H1 (cell line): Measurements from ENCODE around the gene DLG1. TPM values are rescaled to one million over a fixed set of nuclear protein-coding genes. Genes with fewer than 3 reads are reported as not detected.

Experiments used
- CTCF ChIA-PET: fragments of 300-600 bp; sonication (Branson Sonifier 250); formaldehyde crosslinking; loops from one replicate; lab custom pipeline; 2021; ENCODE audit not compliant: partially characterized antibody; lab: Charles Lee
- POLR2A ChIA-PET: fragments of 300-600 bp; sonication (Branson Sonifier 250); formaldehyde crosslinking; loops from one replicate; lab custom pipeline; 2021; ENCODE audit warnings: inconsistent platforms; ENCODE audit not compliant: partially characterized antibody; lab: Charles Lee
- DNase-seq, 2 experiments: peaks; one replicate each; pipeline versions ENCODE4 v3.0.0 to v3.0.0-alpha.2; 2010 to 2022; ENCODE audit warnings: low spot score in 2 of 2, low read depth in 1 of 2, mixed read lengths in 1 of 2
- FAIRE-seq: peaks from 2 replicates; lab custom pipeline; 2011; peaks lifted over from hg19 to GRCh38; lab: Jason Lieb, UNC
- H2AFZ ChIP-seq: 2 replicates; pipeline ENCODE4 v1.8.1; 2012; ENCODE audit warnings: low read length, inconsistent platforms
- H2AK5ac ChIP-seq: 2 replicates; pipeline ENCODE4 v1.6.1; 2013; ENCODE audit warnings: low read depth, low read length
- H2BK120ac ChIP-seq: replicated peaks from 2 replicates; pipeline ENCODE3; 2013; ENCODE audit warnings: low read depth, low read length, inconsistent platforms
- H2BK12ac ChIP-seq: 2 replicates; pipeline ENCODE4 v1.6.1; 2013; ENCODE audit warnings: low read depth, low read length
- H2BK15ac ChIP-seq: 2 replicates; pipeline ENCODE4 v1.6.1; 2013; ENCODE audit warnings: low read length
- H2BK20ac ChIP-seq: 2 replicates; pipeline ENCODE4 v1.6.1; 2013; ENCODE audit warnings: low read length
- H2BK5ac ChIP-seq: 2 replicates; pipeline ENCODE4 v1.6.1; 2013; ENCODE audit warnings: low read depth, low read length
- H3K14ac ChIP-seq: 2 replicates; pipeline ENCODE4 v1.6.1; 2013; ENCODE audit warnings: inconsistent platforms; ENCODE audit not compliant: insufficient read length
- H3K18ac ChIP-seq: 2 replicates; pipeline ENCODE4 v1.6.1; 2013; ENCODE audit warnings: low read length; ENCODE audit errors: extremely low read depth
- H3K23ac ChIP-seq: 2 replicates; pipeline ENCODE4 v1.6.1; 2013; ENCODE audit warnings: inconsistent platforms; ENCODE audit not compliant: insufficient read length
- H3K23me2 ChIP-seq: 2 replicates; pipeline ENCODE4 v1.6.1; 2013; ENCODE audit warnings: low read depth, low read length
- H3K27ac ChIP-seq: 2 replicates; pipeline ENCODE4 v1.6.1; 2011; ENCODE audit warnings: low read depth, low read length, inconsistent platforms
- H3K27me3 ChIP-seq, 4 experiments: replicated peaks in 1 of 4; 1 replicate in 1 of 4; 2 replicates in 3 of 4; pipeline versions ENCODE4 v1.6.1 to v1.8.1; 2011 to 2013; ENCODE audit warnings: low read length in 3 of 4, mild to moderate bottlenecking in 3 of 4, inconsistent platforms in 2 of 4, mixed read lengths in 2 of 4, moderate library complexity in 1 of 4; ENCODE audit not compliant: control insufficient read depth in 3 of 4, insufficient read depth in 3 of 4; ENCODE audit errors: extremely low read depth in 1 of 4
- H3K36me3 ChIP-seq, 4 experiments: 2 replicates each; pipeline versions ENCODE4 v1.6.1 to v1.8.1; 2011 to 2013; ENCODE audit warnings: mild to moderate bottlenecking in 4 of 4, low read length in 3 of 4, moderate library complexity in 2 of 4, control low read depth in 1 of 4, inconsistent platforms in 1 of 4; ENCODE audit not compliant: insufficient read depth in 4 of 4, control insufficient read depth in 2 of 4
- H3K4ac ChIP-seq: replicated peaks from 2 replicates; pipeline ENCODE3; 2013; ENCODE audit warnings: low read length, low read depth, mixed read lengths, inconsistent platforms; ENCODE audit not compliant: insufficient read length
- H3K4me1 ChIP-seq, 4 experiments: replicated peaks in 1 of 4; 1 replicate in 1 of 4; 2 replicates in 3 of 4; pipeline versions ENCODE4 v1.6.1 to v1.8.1; 2011 to 2013; ENCODE audit warnings: low read length in 3 of 4, inconsistent platforms in 2 of 4, mixed read lengths in 1 of 4; ENCODE audit not compliant: insufficient read depth in 4 of 4, control insufficient read depth in 3 of 4
- H3K4me2 ChIP-seq, 2 experiments: 2 replicates each; pipeline versions ENCODE4 v1.6.1 to v1.8.1; 2011 to 2013; ENCODE audit warnings: low read depth in 2 of 2, low read length in 2 of 2, control low read depth in 1 of 2, inconsistent platforms in 1 of 2, mild to moderate bottlenecking in 1 of 2; ENCODE audit not compliant: insufficient read depth in 1 of 2
- H3K4me3 ChIP-seq, 4 experiments: fragments of 200-600, 300-600 bp in 1 of 4; sonication (generic), shearing (Covaris generic), sonication (Bioruptor Twin) in 1 of 4; 2 replicates each; pipeline versions ENCODE4 v1.5.1 to v1.8.1; 2011 to 2016; ENCODE audit warnings: low read length in 4 of 4, low read depth in 3 of 4, control low read depth in 2 of 4, inconsistent platforms in 2 of 4, mild to moderate bottlenecking in 2 of 4, mixed read lengths in 1 of 4, moderate library complexity in 1 of 4; ENCODE audit not compliant: insufficient read depth in 2 of 4; ENCODE audit errors: extremely low read depth in 1 of 4
- H3K56ac ChIP-seq: replicated peaks from 2 replicates; pipeline ENCODE3; 2013; ENCODE audit warnings: low read depth, mild to moderate bottlenecking, mixed read lengths, low read length, inconsistent platforms; ENCODE audit not compliant: insufficient read length
- H3K79me1 ChIP-seq: 2 replicates; pipeline ENCODE4 v1.6.1; 2013; ENCODE audit warnings: low read depth, low read length, control low read depth
- H3K79me2 ChIP-seq, 2 experiments: 2 replicates each; pipeline versions ENCODE4 v1.6.1 to v1.8.1; 2012 to 2013; ENCODE audit warnings: low read length in 2 of 2, mild to moderate bottlenecking in 2 of 2, inconsistent platforms in 1 of 2; ENCODE audit not compliant: insufficient read depth in 2 of 2, control insufficient read depth in 1 of 2
- H3K9ac ChIP-seq, 4 experiments: replicated peaks in 1 of 4; 1 replicate in 1 of 4; 2 replicates in 3 of 4; pipeline versions ENCODE4 v1.6.1 to v1.8.1; 2011 to 2013; ENCODE audit warnings: low read depth in 3 of 4, low read length in 3 of 4, control low read depth in 2 of 4, mild to moderate bottlenecking in 2 of 4, moderate library complexity in 2 of 4, inconsistent platforms in 1 of 4; ENCODE audit errors: extremely low read depth in 1 of 4
- H3K9me3 ChIP-seq, 2 experiments: 2 replicates each; pipeline versions ENCODE4 v1.6.1 to v1.8.1; 2012 to 2013; ENCODE audit warnings: mild to moderate bottlenecking in 2 of 2, moderate library complexity in 2 of 2, control low read depth in 1 of 2, inconsistent platforms in 1 of 2, low read depth in 1 of 2, low read length in 1 of 2, mixed read lengths in 1 of 2; ENCODE audit not compliant: insufficient read depth in 2 of 2
- H4K20me1 ChIP-seq, 2 experiments: replicated peaks in 1 of 2; 2 replicates each; pipeline versions ENCODE3 to v1.8.1; 2011 to 2013; ENCODE audit warnings: inconsistent platforms in 2 of 2, low read length in 2 of 2, mild to moderate bottlenecking in 1 of 2; ENCODE audit not compliant: insufficient read depth in 2 of 2, control insufficient read depth in 1 of 2
- H4K5ac ChIP-seq: 2 replicates; pipeline ENCODE4 v1.6.1; 2013; ENCODE audit warnings: low read length, low read depth, mixed read lengths, inconsistent platforms; ENCODE audit not compliant: insufficient read length
- H4K8ac ChIP-seq: 2 replicates; pipeline ENCODE4 v1.8.0; 2013; ENCODE audit warnings: mild to moderate bottlenecking, moderate library complexity, low read length, inconsistent platforms; ENCODE audit not compliant: insufficient read depth; ENCODE audit errors: extremely low read depth
- H4K91ac ChIP-seq: replicated peaks from 2 replicates; pipeline ENCODE3; 2013; ENCODE audit warnings: low read length, mixed read lengths, inconsistent platforms; ENCODE audit not compliant: insufficient read length
- WGBS, 2 experiments: shearing (Covaris generic) in 1 of 2; methylation state at CpG; one replicate each; pipeline versions ENCODE4 v1.1.6 to v1.1.7; 2013 to 2015; ENCODE audit warnings: low lambda C conversion rate in 2 of 2, mixed read lengths in 2 of 2, inconsistent platforms in 1 of 2, low coverage in 1 of 2, missing lambda C conversion rate in 1 of 2; ENCODE audit not compliant: insufficient replicate concordance in 2 of 2, insufficient coverage in 1 of 2, insufficient read length in 1 of 2; ENCODE audit errors: extremely low coverage in 1 of 2, missing lambda C conversion rate in 1 of 2; 5-methylcytosine and 5-hydroxymethylcytosine counted together
- polyA plus RNA-seq, 7 experiments: library from polyadenylated mRNA; depleted of rRNA in 3 of 7; stranded (reverse) in 5 of 7; unstranded in 2 of 7; fragments of >200 nt in 5 of 7; fragments of 200-250 nt in 2 of 7; gene quantifications; 1 replicate in 5 of 7; 2 replicates in 1 of 7; 4 replicates in 1 of 7; pipeline versions ENCODE4 v1.2.1 to v1.2.3, GENCODE V29; 2011 to 2013; ENCODE audit warnings: missing spikeins in 2 of 7, mixed read lengths in 2 of 7
- total RNA-seq: library from RNA; stranded (reverse); fragmentation: NEBNext Ultra II Directional; extraction: Animal tissue kit (Norgen Biotek cat#: 25700); gene quantifications from 2 replicates; pipeline ENCODE4 v1.2.1, GENCODE V29; 2021

DLG1 gene
- total and polyA plus RNA-seq, 2 of the 8 experiments (the other 6 are each of a cell fraction or from before 2014, with no cell fraction given) = 13.4 to 78.8 TPM

DNA sequence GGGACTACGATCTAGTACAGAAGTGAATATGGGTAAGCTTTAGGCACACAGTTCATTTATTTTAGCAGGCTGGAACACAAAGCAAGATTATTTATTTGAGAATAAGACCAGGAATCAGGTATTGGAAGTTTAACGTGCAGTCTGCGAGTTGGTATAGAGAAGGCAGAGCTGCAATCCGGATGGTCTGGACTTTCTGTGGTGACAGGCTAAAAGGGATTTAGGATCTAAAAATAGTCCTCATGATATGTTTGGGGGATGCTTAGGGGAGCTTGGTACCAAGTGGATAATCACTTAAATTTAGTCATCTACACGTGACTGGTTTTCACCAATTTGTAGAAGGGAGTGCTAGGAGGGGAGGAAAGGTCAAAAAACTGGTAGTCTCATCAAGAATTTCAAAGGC is 119.4 kb downstream of the DLG1 start:
- Histone ChIP-seq H3K27me3 (no peaks in the 10 kb centered on the region), H4K20me1 (peaks cover 0 to 6% of the 10 kb centered on the region in 2 experiments), H3K56ac (no peak overlapping the region), H2AFZ (no peak overlapping the region), H2BK120ac (no peak overlapping the region), H3K4me1 (peaks cover 0 to 9% (median 6%) of the 10 kb centered on the region in 4 experiments; a peak in 3 of 7 replicates), H4K5ac (no peak overlapping the region), H3K79me2 (peaks cover 0 to 17% of the 10 kb centered on the region in 2 experiments; a peak in 2 of 4 replicates), H2BK20ac (no peak overlapping the region), H3K9ac (no peak overlapping the region), H3K27ac (no peak overlapping the region), H3K79me1 (no peaks in the 10 kb centered on the region; the same call in 1 of the 2 replicates), H3K4ac (no peak overlapping the region), H2BK15ac (no peak overlapping the region), H2BK12ac (no peak overlapping the region), H3K4me3 (no peak overlapping the region), H3K36me3 (no peaks in the 10 kb centered on the region), H3K18ac (no peak overlapping the region), H2AK5ac (no peak overlapping the region), H4K91ac (no peak overlapping the region), H2BK5ac (no peak overlapping the region), H4K8ac (no peak overlapping the region), H3K23ac (no peak overlapping the region), H3K14ac (no peak overlapping the region), H3K4me2 (no peak overlapping the region), H3K9me3 (no peaks in the 10 kb centered on the region), H3K23me2 (no peaks in the 10 kb centered on the region)
- 85% methylated on average over 5 of the region's 5 CpGs; no CpG with 5 or more reads in 1 of the 2 experiments for WGBS, 2 experiments
- FAIRE-seq (no peak), DNase-seq (no peak)
- CTCF ChIA-PET = interaction anchor here (1.1 to 1.4 kb wide), 2 partner anchors 9 to 10 kb away, joined by 4 to 5 read pairs; no protein-coding TSS in a partner anchor
- POLR2A ChIA-PET = no interaction called here
